Stimulated activated CD4-positive, alpha-beta T cell treated with anti-CD3 and anti-CD28 coated beads, Interleukin-1b, Interleukin-23, amount 100 ng/mL, for 1 hour (primary cell): ENCODE results near the gene RCAN3.

Experiments
- DNase-seq, 2 donors: peaks; one replicate each; pipeline ENCODE4 v3.0.0-alpha.2; 2020; ENCODE audit warnings: low read depth in 2 of 2

Gene RCAN3

GRCh38 chr1:24578846-24579245 lies 76.2 kb downstream of the RCAN3 start:
- DNase-seq, result no peak

GRCh38 chr1:24580756-24581155 lies 78.1 kb downstream of the RCAN3 start:
- no peak for DNase-seq

GRCh38 chr1:24584171-24584647 lies 81.6 kb downstream of the RCAN3 start:
- DNase-seq, result no peak

- no peak for DNase-seq
Measured at GRCh38 chr1:24586119-24586518, 83.5 kb downstream of the RCAN3 start.

- peak in 1 of 2 donors; percentile 18 for DNase-seq
Measured at GRCh38 chr1:24586970-24587820, 84.6 kb downstream of the RCAN3 start.

- no peak for DNase-seq
Measured at GRCh38 chr1:24588573-24588972, 85.9 kb downstream of the RCAN3 start.

GRCh38 chr1:24589200-24589599 lies 86.6 kb downstream of the RCAN3 start:
- DNase-seq, result no peak
